HG03095 (cell line): ENCODE measurements around the gene ACBD7.

Experiments used
- ATAC-seq: cut with Tn5 transposase; IDR thresholded peaks from one replicate; pipeline ENCODE4 v1.9.1; 2021; ENCODE audit warnings: moderate library complexity; ENCODE audit not compliant: unreplicated experiment

Gene ACBD7

GRCh38 chr10:15088428-15089261 is at the start of gene ACBD7:
TSS of gene ACBD7 (minus strand) at chr10:15088776. CDS start at chr10:15088728, 48 bp downstream.
- peak; percentile 99 for ATAC-seq

GRCh38 chr10:15137636-15138035 is 49.1 kb upstream of the ACBD7 start:
- no peak for ATAC-seq

- no peak for ATAC-seq
Observed at GRCh38 chr10:15137036-15137359, 48.4 kb upstream of the ACBD7 start.

GRCh38 chr10:15136129-15137035 is 47.8 kb upstream of the ACBD7 start:
- no peak for ATAC-seq

- no peak for ATAC-seq
Observed at GRCh38 chr10:15131330-15131729, 42.8 kb upstream of the ACBD7 start.

GRCh38 chr10:15124908-15125307 is 36.3 kb upstream of the ACBD7 start:
- no peak for ATAC-seq

- ATAC-seq: no peak
Observed at GRCh38 chr10:15124190-15124589, 35.6 kb upstream of the ACBD7 start.

GRCh38 chr10:15123749-15124184 is 35.2 kb upstream of the ACBD7 start:
- ATAC-seq: no peak

GRCh38 chr10:15122477-15123030 is 34.0 kb upstream of the ACBD7 start:
- ATAC-seq: peak; percentile 95

GRCh38 chr10:15121707-15122106 is 33.1 kb upstream of the ACBD7 start:
- ATAC-seq: no peak

- ATAC-seq: no peak
Observed at GRCh38 chr10:15120523-15120922, 31.9 kb upstream of the ACBD7 start.

GRCh38 chr10:15118615-15119014 is 30.0 kb upstream of the ACBD7 start:
- ATAC-seq: no peak

- ATAC-seq: no peak
Observed at GRCh38 chr10:15116225-15116624, 27.6 kb upstream of the ACBD7 start.

- no peak for ATAC-seq
Observed at GRCh38 chr10:15113766-15114165, 25.2 kb upstream of the ACBD7 start.

GRCh38 chr10:15112657-15113056 is 24.1 kb upstream of the ACBD7 start:
- ATAC-seq: no peak

- peak; percentile 92 for ATAC-seq
Observed at GRCh38 chr10:15106352-15107013, 17.9 kb upstream of the ACBD7 start.

- ATAC-seq: no peak
Observed at GRCh38 chr10:15103513-15103912, 14.9 kb upstream of the ACBD7 start.

GRCh38 chr10:15099886-15100285 is 11.3 kb upstream of the ACBD7 start:
- no peak for ATAC-seq

GRCh38 chr10:15097011-15097812 is 8.6 kb upstream of the ACBD7 start, which contains the start of gene RPP38:
TSS of gene RPP38 (plus strand) at chr10:15097355. CDS start at chr10:15103315, 5,960 bp downstream.
- peak; percentile 86 for ATAC-seq

GRCh38 chr10:15096661-15097010 is 8.1 kb upstream of the ACBD7 start:
- ATAC-seq: peak; percentile 8
